WTC11 (cell line): ENCODE results near the gene DUSP1.

Source experiments
- CTCF ChIP-seq: fragments of 200-600 bp; IDR thresholded peaks from 2 replicates; pipeline ENCODE4 v1.8.0; 2022; ENCODE audit warnings: antibody characterized with exemption
- GABPB1 ChIP-seq: sonication (generic); formaldehyde crosslinking; IDR thresholded peaks from 2 replicates; pipeline ENCODE4 v1.8.1; 2023; ENCODE audit warnings: mild to moderate bottlenecking, missing genetic modification reagents
- IRF1 ChIP-seq: sonication (generic); formaldehyde crosslinking; IDR thresholded peaks from 2 replicates; pipeline ENCODE4 v1.8.0; 2023; ENCODE audit warnings: missing genetic modification reagents
- KAT7 ChIP-seq: sonication (generic); formaldehyde crosslinking; IDR thresholded peaks from 2 replicates; pipeline ENCODE4 v1.8.1; 2023; ENCODE audit warnings: missing genetic modification reagents, mild to moderate bottlenecking, borderline replicate concordance
- MAX ChIP-seq: sonication (generic); formaldehyde crosslinking; IDR thresholded peaks from 2 replicates; pipeline ENCODE4 v1.8.0; 2022; ENCODE audit warnings: mild to moderate bottlenecking, missing genetic modification reagents
- SMAD3 ChIP-seq: sonication (generic); formaldehyde crosslinking; IDR thresholded peaks from 2 replicates; pipeline ENCODE4 v1.8.0; 2022; ENCODE audit warnings: missing genetic modification reagents, mild to moderate bottlenecking, borderline replicate concordance
- SMAD4 ChIP-seq: sonication (generic); formaldehyde crosslinking; IDR thresholded peaks from 2 replicates; pipeline ENCODE4 v1.8.0; 2022; ENCODE audit warnings: mild to moderate bottlenecking, missing genetic modification reagents
- SP1 ChIP-seq: sonication (generic); formaldehyde crosslinking; conservative IDR thresholded peaks from 2 replicates; pipeline ENCODE4 v1.8.1; 2022; ENCODE audit warnings: missing genetic modification reagents

GRCh38 chr5:172758834-172759149, 12.2 kb downstream of the DUSP1 start:
- TF ChIP-seq SP1 (CRISPR knock-in tag), result no peak
- TF ChIP-seq SMAD4 (CRISPR knock-in tag), result no peak
- TF ChIP-seq CTCF, result no peak
- TF ChIP-seq KAT7 (CRISPR knock-in tag), result no peak
- no peak for TF ChIP-seq SMAD3 (CRISPR knock-in tag)
- no peak for TF ChIP-seq MAX (CRISPR knock-in tag)
- no peak for TF ChIP-seq GABPB1 (CRISPR knock-in tag)
- no peak for TF ChIP-seq IRF1 (CRISPR knock-in tag)
